ENCODE measurements around the gene DTNB. TPM values are rescaled to one million over a fixed set of nuclear protein-coding genes. Genes with fewer than 3 reads are reported as not detected.

The DTNB gene
- total RNA-seq, 1 donor from 2014 or later, result 17.9 TPM

GRCh38 chr2:25592766-25593292 is 80.5 kb downstream of the DTNB start:
- no peak for TF ChIP-seq POLR2AphosphoS5 (IDR thresholded peaks at IDR 0.05; ENCODE audit: insufficient read depth in 1 of 2, low read depth in 1 of 2)
- TF ChIP-seq POLR2A (IDR thresholded peaks at IDR 0.05), result no peak
- no peak for TF ChIP-seq CTCF (IDR thresholded peaks at IDR 0.05)
- no peaks in the 10 kb centered on the region for H3K4me1 ChIP-seq
- intact Hi-C loops (cut with DNase I), result no loop called here
- H3K9me3 ChIP-seq, result no peaks in the 10 kb centered on the region
- DNase-seq (ENCODE audit: extremely low spot score in 2 of 2), result no peak
- H3K27me3 ChIP-seq, result no peaks in the 10 kb centered on the region
- H3K4me3 ChIP-seq, result no peak overlapping the region
- no peaks in the 10 kb centered on the region for H3K36me3 ChIP-seq
- no peak overlapping the region for H3K27ac ChIP-seq

- Histone ChIP-seq H3K36me3 (no peaks in the 10 kb centered on the region), H3K27me3 (no peaks in the 10 kb centered on the region), H3K9me3 (no peaks in the 10 kb centered on the region), H3K27ac (no peak overlapping the region), H3K4me3 (no peak overlapping the region), H3K4me1 (no peaks in the 10 kb centered on the region)
- intact Hi-C loops (cut with DNase I), result no loop called here
- no peak for DNase-seq (ENCODE audit: extremely low spot score in 2 of 2)
- no peak for TF ChIP-seq POLR2A (IDR thresholded peaks at IDR 0.05)
- no peak for TF ChIP-seq POLR2AphosphoS5 (IDR thresholded peaks at IDR 0.05; ENCODE audit: insufficient read depth in 1 of 2, low read depth in 1 of 2)
- no peak for TF ChIP-seq CTCF (IDR thresholded peaks at IDR 0.05)
Observed at GRCh38 chr2:25590921-25591505, 82.4 kb downstream of the DTNB start.

GRCh38 chr2:25589676-25590205 is 83.6 kb downstream of the DTNB start:
- intact Hi-C loops (cut with DNase I), result no loop called here
- no peak for TF ChIP-seq CTCF (IDR thresholded peaks at IDR 0.05)
- TF ChIP-seq POLR2A (IDR thresholded peaks at IDR 0.05), result no peak
- TF ChIP-seq POLR2AphosphoS5 (IDR thresholded peaks at IDR 0.05; ENCODE audit: insufficient read depth in 1 of 2, low read depth in 1 of 2), result no peak
- DNase-seq (ENCODE audit: extremely low spot score in 2 of 2), result no peak
- Histone ChIP-seq H3K27me3 (no peaks in the 10 kb centered on the region), H3K4me3 (no peak overlapping the region), H3K27ac (no peak overlapping the region), H3K36me3 (no peaks in the 10 kb centered on the region), H3K9me3 (no peaks in the 10 kb centered on the region), H3K4me1 (no peaks in the 10 kb centered on the region)

- H3K27ac ChIP-seq, result no peak overlapping the region
- intact Hi-C loops (cut with DNase I), result no loop called here
- no peaks in the 10 kb centered on the region for H3K27me3 ChIP-seq
- H3K4me3 ChIP-seq, result no peak overlapping the region
- H3K36me3 ChIP-seq, result no peaks in the 10 kb centered on the region
- no peak for DNase-seq (ENCODE audit: extremely low spot score in 2 of 2)
- TF ChIP-seq POLR2AphosphoS5 (IDR thresholded peaks at IDR 0.05; ENCODE audit: insufficient read depth in 1 of 2, low read depth in 1 of 2), result no peak
- no peak for TF ChIP-seq CTCF (IDR thresholded peaks at IDR 0.05)
- no peak for TF ChIP-seq POLR2A (IDR thresholded peaks at IDR 0.05)
- H3K9me3 ChIP-seq, result no peaks in the 10 kb centered on the region
- no peaks in the 10 kb centered on the region for H3K4me1 ChIP-seq
Observed at GRCh38 chr2:25588576-25588975, 84.8 kb downstream of the DTNB start.

- H3K4me1 ChIP-seq, result no peaks in the 10 kb centered on the region
- no peak for DNase-seq (ENCODE audit: extremely low spot score in 2 of 2)
- TF ChIP-seq POLR2A (IDR thresholded peaks at IDR 0.05), result no peak
- no peak for TF ChIP-seq CTCF (IDR thresholded peaks at IDR 0.05)
- H3K36me3 ChIP-seq, result no peaks in the 10 kb centered on the region
- intact Hi-C loops (cut with DNase I), result no loop called here
- no peaks in the 10 kb centered on the region for H3K9me3 ChIP-seq
- no peak overlapping the region for H3K4me3 ChIP-seq
- no peaks in the 10 kb centered on the region for H3K27me3 ChIP-seq
- H3K27ac ChIP-seq, result no peak overlapping the region
Observed at GRCh38 chr2:25587361-25587760, 86.0 kb downstream of the DTNB start.

Measured in vagina (tissue), 2 donors.